Measurements from ENCODE around the gene C12orf76. TPM values are rescaled to one million over a fixed set of nuclear protein-coding genes. Genes with fewer than 3 reads are reported as not detected.
A peak's percentile ranks its signal among the peaks of the same experiment; 100 is the strongest.

The C12orf76 gene
- total RNA-seq, 4 donors from 2014 or later = 19.4 to 29.7 (median 22.5) TPM

DNA sequence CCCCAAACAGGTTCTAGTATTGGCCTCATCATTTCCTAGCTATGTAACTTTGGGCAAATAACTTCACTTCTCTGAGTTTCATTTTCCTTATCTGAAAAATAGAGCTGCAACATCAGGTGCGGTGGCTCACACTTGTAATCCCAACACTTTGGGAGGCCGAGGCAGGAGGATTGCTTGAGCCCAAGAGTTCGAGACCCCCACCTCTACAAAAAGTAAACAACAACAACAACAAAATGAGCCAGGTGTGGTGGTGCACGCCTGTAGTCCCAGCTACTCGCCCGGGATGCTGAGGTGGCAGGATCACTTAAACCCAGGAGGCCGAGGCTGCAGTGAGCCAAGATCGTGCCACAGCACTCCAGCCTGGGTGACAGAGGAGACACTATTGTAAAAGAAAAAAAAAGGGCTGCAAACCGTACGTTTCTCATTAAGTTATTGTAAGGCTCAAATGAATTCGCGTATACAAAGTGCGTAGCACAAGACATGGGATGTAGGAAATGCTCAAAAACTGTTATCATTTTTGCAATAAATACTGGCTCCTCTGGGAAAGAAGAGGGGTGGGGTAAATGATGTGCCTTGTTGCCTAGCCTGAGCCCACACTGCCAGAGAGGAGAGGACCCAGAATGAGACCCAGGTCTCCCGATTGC lies 903 bp downstream of the C12orf76 start:
- H3K4me3 ChIP-seq = peak overlapping the region; percentile 44 to 97 (median 90)
- H3K36me3 ChIP-seq = peaks cover 0 to 21% (median 0%) of the 10 kb centered on the region in 3 donors
- TF ChIP-seq, protein P1, sequence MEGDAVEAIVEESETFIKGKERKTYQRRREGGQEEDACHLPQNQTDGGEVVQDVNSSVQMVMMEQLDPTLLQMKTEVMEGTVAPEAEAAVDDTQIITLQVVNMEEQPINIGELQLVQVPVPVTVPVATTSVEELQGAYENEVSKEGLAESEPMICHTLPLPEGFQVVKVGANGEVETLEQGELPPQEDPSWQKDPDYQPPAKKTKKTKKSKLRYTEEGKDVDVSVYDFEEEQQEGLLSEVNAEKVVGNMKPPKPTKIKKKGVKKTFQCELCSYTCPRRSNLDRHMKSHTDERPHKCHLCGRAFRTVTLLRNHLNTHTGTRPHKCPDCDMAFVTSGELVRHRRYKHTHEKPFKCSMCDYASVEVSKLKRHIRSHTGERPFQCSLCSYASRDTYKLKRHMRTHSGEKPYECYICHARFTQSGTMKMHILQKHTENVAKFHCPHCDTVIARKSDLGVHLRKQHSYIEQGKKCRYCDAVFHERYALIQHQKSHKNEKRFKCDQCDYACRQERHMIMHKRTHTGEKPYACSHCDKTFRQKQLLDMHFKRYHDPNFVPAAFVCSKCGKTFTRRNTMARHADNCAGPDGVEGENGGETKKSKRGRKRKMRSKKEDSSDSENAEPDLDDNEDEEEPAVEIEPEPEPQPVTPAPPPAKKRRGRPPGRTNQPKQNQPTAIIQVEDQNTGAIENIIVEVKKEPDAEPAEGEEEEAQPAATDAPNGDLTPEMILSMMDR (IDR thresholded peaks at IDR 0.05) = no peak
- no peak for TF ChIP-seq EP300 (IDR thresholded peaks at IDR 0.05)
- no peak for TF ChIP-seq POLR2A (IDR thresholded peaks at IDR 0.05)
- WGBS, 2 donors = 64 to 69% methylated on average over 14 of the region's 14 CpGs
- no peaks in the 10 kb centered on the region for H3K9me3 ChIP-seq
- H3K27me3 ChIP-seq = no peaks in the 10 kb centered on the region
- no peak for DNase-seq (ENCODE audit: low spot score in 2 of 2)
- peaks cover 0 to 44% (median 25%) of the 10 kb centered on the region in 4 donors for H3K4me1 ChIP-seq
- H3K27ac ChIP-seq = peak overlapping the region in 3 of 4 donors; percentile 75 to 87 (median 83)

DNA sequence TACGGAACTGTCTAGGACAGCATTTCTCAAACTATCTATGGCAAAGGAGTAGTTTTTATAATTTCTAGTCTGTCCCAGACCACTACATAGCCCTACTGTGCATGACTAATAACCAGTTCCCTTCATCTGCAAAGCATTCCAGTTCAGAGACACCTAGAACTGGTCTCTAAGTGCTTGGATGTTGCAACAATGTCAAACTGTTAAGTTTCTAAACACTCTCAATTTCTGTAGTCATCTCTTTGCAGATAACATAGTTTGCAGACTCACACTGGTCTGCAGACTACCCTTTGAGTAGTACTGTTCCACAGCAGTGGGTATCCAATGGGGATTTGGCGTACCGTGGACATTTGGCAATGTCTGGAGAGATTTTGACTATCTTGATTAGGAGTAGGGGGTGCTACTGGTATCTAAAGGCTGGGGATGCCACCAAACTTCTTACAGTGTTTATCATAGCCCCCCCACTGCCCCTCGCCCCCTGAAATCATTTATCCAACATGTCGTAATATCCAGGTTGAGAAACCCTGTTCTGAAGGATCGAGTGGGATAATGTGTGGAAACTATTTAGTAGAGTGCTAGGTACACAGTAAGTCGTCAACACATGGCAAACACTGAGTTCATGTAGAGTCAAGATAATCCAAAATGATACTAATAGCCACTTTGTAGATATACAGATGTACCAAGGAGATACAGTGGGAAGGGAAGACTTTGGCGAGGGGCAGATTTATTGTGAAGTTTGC lies 1.7 kb downstream of the C12orf76 start:
- no peak overlapping the region for H3K27ac ChIP-seq
- no peaks in the 10 kb centered on the region for H3K27me3 ChIP-seq
- H3K4me3 ChIP-seq = peak overlapping the region in 1 of 4 donors; percentile 93
- peaks cover 0 to 44% (median 25%) of the 10 kb centered on the region in 4 donors for H3K4me1 ChIP-seq
- no peak for DNase-seq (ENCODE audit: low spot score in 2 of 2)
- no peak for TF ChIP-seq EP300 (IDR thresholded peaks at IDR 0.05)
- TF ChIP-seq, protein P1 (IDR thresholded peaks at IDR 0.05) = no peak
- no peak for TF ChIP-seq POLR2A (IDR thresholded peaks at IDR 0.05)
- peaks cover 0 to 29% (median 0%) of the 10 kb centered on the region in 3 donors for H3K36me3 ChIP-seq
- H3K9me3 ChIP-seq = no peaks in the 10 kb centered on the region
- WGBS, 2 donors = 88 to 90% methylated on average over 8 of the region's 8 CpGs

DNA sequence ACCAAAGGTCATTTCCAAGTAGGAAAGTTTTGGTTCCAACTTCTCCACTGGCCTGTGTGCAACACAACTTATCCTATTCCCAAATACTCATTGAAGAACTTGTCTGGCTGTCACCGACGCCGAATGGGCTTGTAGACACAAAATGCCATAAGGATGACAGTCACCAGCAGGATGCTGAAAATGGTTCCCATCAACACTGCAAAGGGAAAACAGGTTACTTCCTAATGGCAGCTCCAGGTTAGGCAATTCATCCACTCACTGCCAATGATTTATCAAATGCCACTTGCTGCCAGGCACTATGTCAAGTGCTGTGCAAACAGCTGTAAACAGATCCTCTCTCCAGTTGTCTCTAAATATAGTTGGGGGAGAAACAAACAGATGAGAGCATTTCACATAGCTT lies 6.1 kb downstream of the C12orf76 start:
- DNase-seq (ENCODE audit: low spot score in 2 of 2) = no peak
- peaks cover 0 to 44% (median 18%) of the 10 kb centered on the region in 4 donors for H3K4me1 ChIP-seq
- H3K36me3 ChIP-seq = peaks cover 0 to 58% (median 4%) of the 10 kb centered on the region in 3 donors
- H3K4me3 ChIP-seq = no peak overlapping the region
- peak overlapping the region in 2 of 4 donors; percentile 80 to 82 for H3K27ac ChIP-seq
- TF ChIP-seq EP300 (IDR thresholded peaks at IDR 0.05) (no peak), POLR2A (IDR thresholded peaks at IDR 0.05) (no peak)
- TF ChIP-seq, protein P1 (IDR thresholded peaks at IDR 0.05) = no peak
- WGBS, 2 donors = 87 to 97% methylated on average over 3 of the region's 3 CpGs
- no peaks in the 10 kb centered on the region for H3K27me3 ChIP-seq
- no peaks in the 10 kb centered on the region for H3K9me3 ChIP-seq

DNA sequence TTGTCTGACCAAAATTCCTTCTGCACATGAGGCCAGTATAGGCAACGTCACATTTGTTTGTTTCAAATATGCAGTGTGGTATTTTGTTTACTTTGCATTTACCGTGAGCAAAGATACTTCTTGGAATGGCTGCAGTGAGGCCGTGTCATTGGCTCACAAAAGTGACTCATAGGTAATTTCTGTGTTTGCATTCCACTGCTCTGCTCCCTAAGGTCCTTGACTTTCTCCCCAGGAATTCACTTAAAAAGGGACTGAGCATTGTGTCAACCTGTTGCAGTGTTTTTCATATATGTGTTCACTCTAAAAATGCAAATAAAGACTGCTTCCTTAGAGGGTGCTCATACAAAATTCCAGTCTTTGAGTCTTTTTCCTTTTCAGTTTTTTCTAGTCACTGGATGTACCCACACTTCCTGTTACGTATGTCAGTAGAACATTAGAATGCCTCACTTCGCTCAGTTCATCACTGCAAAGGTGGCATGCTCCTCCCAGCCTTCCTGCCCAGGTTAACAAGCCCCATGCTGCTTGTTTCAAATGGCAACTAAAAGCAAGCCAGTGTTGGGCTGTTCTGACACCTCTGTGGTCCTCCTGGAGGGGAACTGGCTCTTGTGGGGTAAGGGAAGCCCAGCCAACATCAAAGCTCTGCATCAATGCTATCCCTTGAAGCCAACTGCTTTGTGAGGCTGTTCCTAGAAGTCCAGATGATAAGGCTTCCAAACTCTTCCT lies 9.1 kb downstream of the C12orf76 start:
- WGBS, 2 donors = 47 to 48% methylated on average over 5 of the region's 5 CpGs
- Histone ChIP-seq H3K9me3 (no peaks in the 10 kb centered on the region), H3K4me3 (no peak overlapping the region), H3K27ac (peak overlapping the region in 3 of 4 donors; percentile 39 to 63 (median 40)), H3K4me1 (peaks cover 0 to 27% (median 9%) of the 10 kb centered on the region in 4 donors), H3K36me3 (peaks cover 0 to 75% (median 7%) of the 10 kb centered on the region in 3 donors), H3K27me3 (no peaks in the 10 kb centered on the region)
- TF ChIP-seq EP300 (IDR thresholded peaks at IDR 0.05) (no peak), POLR2A (IDR thresholded peaks at IDR 0.05) (no peak)
- TF ChIP-seq, protein P1 (IDR thresholded peaks at IDR 0.05) = no peak
- DNase-seq (ENCODE audit: low spot score in 2 of 2) = no peak

Measured in tibial nerve (tissue), 4 donors.